Endothelial cell of umbilical vein (primary cell): ENCODE data around the gene ULBP1. TPM values are rescaled to one million over a fixed set of nuclear protein-coding genes. Genes with fewer than 3 reads are reported as not detected.
"Not testable (repeated sequence)": the region's sequence is repeated elsewhere in the genome, so short reads cannot be mapped to it uniquely, and the experiment has no call there.

Experiments
- BruUV-seq: library from RNA; stranded (reverse); fragments of 400-500 nt; replicated peaks from 2 replicates; lab custom pipeline; 2021; lab: Mats Ljungman, UMichigan
- CTCF ChIA-PET: fragments of 300-600, 350-600 bp; sonication (Branson Sonifier 250); formaldehyde crosslinking; loops from one replicate; lab custom pipeline; 2021; ENCODE audit warnings: antibody characterized with exemption, inconsistent platforms; lab: Charles Lee
- POLR2A ChIA-PET: fragments of 300-600, 350-600 bp; sonication (Branson Sonifier 250); formaldehyde crosslinking; loops from one replicate; lab custom pipeline; 2021; ENCODE audit warnings: antibody characterized with exemption, inconsistent platforms; lab: Charles Lee
- DNase-seq: peaks from one replicate; pipeline ENCODE4 v3.0.0-alpha.2; 2011; ENCODE audit warnings: low read depth, low spot score
- FAIRE-seq: peaks from 2 replicates; lab custom pipeline; 2011; peaks lifted over from hg19 to GRCh38; lab: Jason Lieb, UNC
- H2AFZ ChIP-seq: 2 replicates; pipeline ENCODE4 v1.6.0; 2012; ENCODE audit warnings: low read depth, low read length, control low read depth, inconsistent platforms
- H3K27ac ChIP-seq: 2 replicates; pipeline ENCODE4 v1.5.1; 2011; ENCODE audit warnings: low read depth, mild to moderate bottlenecking, control low read depth, low read length, moderate library complexity; ENCODE audit not compliant: insufficient read depth
- H3K27me3 ChIP-seq, 2 experiments: 2 replicates each; pipeline versions ENCODE4 v1.6.0 to v1.6.1; 2011; ENCODE audit warnings: low read length in 2 of 2, mixed read lengths in 1 of 2; ENCODE audit not compliant: control insufficient read depth in 2 of 2, insufficient read depth in 2 of 2
- H3K36me3 ChIP-seq, 2 experiments: 2 replicates in 1 of 2; 3 replicates in 1 of 2; pipeline ENCODE4 v1.5.1; 2011; ENCODE audit warnings: low read length in 2 of 2, mild to moderate bottlenecking in 1 of 2, moderate library complexity in 1 of 2; ENCODE audit not compliant: control insufficient read depth in 2 of 2, insufficient read depth in 2 of 2; ENCODE audit errors: extremely low read depth in 1 of 2
- H3K4me1 ChIP-seq: 3 replicates; pipeline ENCODE4 v1.5.1; 2011; ENCODE audit warnings: mild to moderate bottlenecking, low read length; ENCODE audit not compliant: control insufficient read depth, insufficient read depth; ENCODE audit errors: extremely low read depth
- H3K4me2 ChIP-seq: 2 replicates; pipeline ENCODE4 v1.6.1; 2011; ENCODE audit warnings: low read length, control low read depth, mixed read lengths; ENCODE audit not compliant: insufficient read depth
- H3K4me3 ChIP-seq, 3 experiments: fragments of 200-600 bp in 1 of 3; sonication (generic), shearing (Covaris generic) in 1 of 3; replicated peaks in 1 of 3; 2 replicates each; pipeline ENCODE4 v1.5.1; 2011 to 2016; ENCODE audit warnings: control low read depth in 3 of 3, low read length in 3 of 3, mild to moderate bottlenecking in 2 of 3, inconsistent platforms in 1 of 3, low read depth in 1 of 3, moderate library complexity in 1 of 3; ENCODE audit not compliant: insufficient read depth in 1 of 3
- H3K79me2 ChIP-seq: 2 replicates; pipeline ENCODE4 v1.6.0; 2012; ENCODE audit warnings: low read length, inconsistent platforms; ENCODE audit not compliant: control insufficient read depth, insufficient read depth
- H3K9ac ChIP-seq: replicated peaks from 2 replicates; pipeline ENCODE3; 2011; ENCODE audit warnings: low read length, control low read depth; ENCODE audit not compliant: insufficient read depth; ENCODE audit errors: extremely low read depth
- H3K9me1 ChIP-seq: replicated peaks from 3 replicates; pipeline ENCODE4 v1.6.0; 2011; ENCODE audit warnings: mild to moderate bottlenecking, low read length; ENCODE audit not compliant: control insufficient read depth, insufficient read depth; ENCODE audit errors: extremely low read depth
- H3K9me3 ChIP-seq: replicated peaks from 2 replicates; pipeline ENCODE4 v1.5.1; 2012; ENCODE audit warnings: low read length, inconsistent platforms; ENCODE audit not compliant: control insufficient read depth, insufficient read depth
- H4K20me1 ChIP-seq: replicated peaks from 2 replicates; pipeline ENCODE3; 2011; ENCODE audit warnings: mild to moderate bottlenecking, low read length; ENCODE audit not compliant: control insufficient read depth, insufficient read depth; ENCODE audit errors: extremely low read depth
- CTCF ChIP-seq, 2 donors: IDR thresholded peaks; 1 replicate in 1 of 2; 2 replicates in 1 of 2; pipeline ENCODE4 v1.5.1; 2011; ENCODE audit warnings: low read length in 2 of 2, mild to moderate bottlenecking in 2 of 2, moderate library complexity in 2 of 2, control low read depth in 1 of 2, inconsistent platforms in 1 of 2, low read depth in 1 of 2; ENCODE audit not compliant: insufficient read depth in 1 of 2; ENCODE audit errors: extremely low read depth in 1 of 2
- EZH2 ChIP-seq: IDR thresholded peaks from 2 replicates; pipeline ENCODE4 v1.6.1; 2012; ENCODE audit warnings: borderline replicate concordance, low read depth, mild to moderate bottlenecking, moderate library complexity, low read length, inconsistent platforms; ENCODE audit not compliant: severe bottlenecking
- FOS ChIP-seq: IDR thresholded peaks from 2 replicates; pipeline ENCODE4 v1.6.1; 2011; ENCODE audit warnings: mild to moderate bottlenecking, low read length, moderate library complexity, borderline replicate concordance; ENCODE audit not compliant: insufficient read depth
- GATA2 ChIP-seq: IDR thresholded peaks from 2 replicates; pipeline ENCODE4 v1.7.0; 2011; ENCODE audit warnings: low read depth, mild to moderate bottlenecking, moderate library complexity, mixed read lengths, low read length; ENCODE audit not compliant: insufficient read length, insufficient read depth
- JUN ChIP-seq: IDR thresholded peaks from 2 replicates; pipeline ENCODE4 v1.6.1; 2011; ENCODE audit warnings: borderline replicate concordance, low read depth; ENCODE audit not compliant: insufficient read length, insufficient read depth
- MAX ChIP-seq: IDR thresholded peaks from 2 replicates; pipeline ENCODE4 v1.6.1; 2011; ENCODE audit not compliant: insufficient read depth, insufficient read length
- MYC ChIP-seq: IDR thresholded peaks from one replicate; pipeline ENCODE4 v1.6.1; 2011; ENCODE audit warnings: mild to moderate bottlenecking, low read depth, low read length
- POLR2A ChIP-seq: IDR thresholded peaks from 2 replicates; pipeline ENCODE4 v1.6.1; 2012; ENCODE audit warnings: low read depth, mild to moderate bottlenecking, control low read depth, low read length
- POLR2AphosphoS5 ChIP-seq: IDR thresholded peaks from 2 replicates; pipeline ENCODE4 v1.6.1; 2012; ENCODE audit warnings: low read depth, mild to moderate bottlenecking, control low read depth, low read length, moderate library complexity; ENCODE audit not compliant: insufficient read depth
- dilution Hi-C: fragments of 300-500 bp; cut with MboI; formaldehyde crosslinking; loops from one replicate; pipeline ENCODE4 v1.15.0; 2019; ENCODE audit warnings: low sequenced_read_pairs; ENCODE audit not compliant: extremely low pct_ligation_motif_present
- intact Hi-C: fragments of 100-400 bp; cut with micrococcal nuclease; formaldehyde crosslinking; loops from one replicate; pipeline ENCODE4 v1.10.0; 2022
- polyA plus RNA-seq, 4 experiments: library from polyadenylated mRNA; depleted of rRNA in 3 of 4; stranded (reverse) in 3 of 4; unstranded in 1 of 4; fragments of >200 nt; gene quantifications; 2 replicates each; pipeline versions ENCODE4 v1.2.1 to v1.2.3, GENCODE V29; 2011 to 2012; ENCODE audit warnings: missing spikeins in 1 of 4
- total RNA-seq: library from RNA; stranded (reverse); gene quantifications from 2 replicates; pipeline ENCODE4 v1.2.3, GENCODE V29; 2021

ULBP1 gene
- total and polyA plus RNA-seq, 2 donors (not counting 3 experiments of a cell fraction or from before 2014, with no cell fraction given): 0.33 to 1.4 TPM

GRCh38 chr6:150001295-150002008, 37.7 kb downstream of the ULBP1 start:
- intact Hi-C loops (no loop called here), dilution Hi-C loops (no loop called here)
- no peaks in the 10 kb centered on the region for H4K20me1 ChIP-seq
- no peaks in the 10 kb centered on the region for H3K79me2 ChIP-seq
- FAIRE-seq (peak; percentile 48), DNase-seq (no peak)
- no peaks in the 10 kb centered on the region for H3K36me3 ChIP-seq
- peaks cover 2% of the 10 kb centered on the region for H3K4me1 ChIP-seq
- POLR2A ChIA-PET: no interaction called here
- no TSS peak for BruUV-seq
- no peak overlapping the region for H3K27ac ChIP-seq
- H3K4me2 ChIP-seq: no peak overlapping the region
- no peak for TF ChIP-seq GATA2
- no peak for TF ChIP-seq JUN
- H3K27me3 ChIP-seq: peaks cover 1 to 11% of the 10 kb centered on the region in 2 experiments
- CTCF ChIA-PET: no interaction called here
- no peak overlapping the region for H3K9ac ChIP-seq
- no peaks in the 10 kb centered on the region for H3K9me1 ChIP-seq
- no peak overlapping the region for H3K4me3 ChIP-seq
- H3K9me3 ChIP-seq: no peaks in the 10 kb centered on the region
- no peak overlapping the region for H2AFZ ChIP-seq

- no peak overlapping the region for H3K9ac ChIP-seq
- DNase-seq: no peak
- no peaks in the 10 kb centered on the region for H3K79me2 ChIP-seq
- H3K4me3 ChIP-seq: no peak overlapping the region
- no peak overlapping the region for H3K4me2 ChIP-seq
- ChIA-PET CTCF (no interaction called here), POLR2A (no interaction called here)
- H3K4me1 ChIP-seq: peaks cover 2% of the 10 kb centered on the region
- no peak for TF ChIP-seq POLR2A
- TF ChIP-seq GATA2: no peak
- no peak for TF ChIP-seq MYC
- TF ChIP-seq FOS: no peak
- no peak for TF ChIP-seq EZH2
- TF ChIP-seq POLR2AphosphoS5: no peak
- TF ChIP-seq MAX: no peak
- no peak for TF ChIP-seq CTCF (IDR thresholded peaks at IDR 0.05; ENCODE audit: extremely low read depth in 1 of 2, insufficient read depth in 1 of 2, low read depth in 1 of 2, low read length in 2 of 2)
- TF ChIP-seq JUN: no peak
- H3K9me3 ChIP-seq: no peaks in the 10 kb centered on the region
- peaks cover 0 to 3% of the 10 kb centered on the region in 2 experiments for H3K27me3 ChIP-seq
- dilution Hi-C loops: no loop called here
- H3K9me1 ChIP-seq: no peaks in the 10 kb centered on the region
- no peaks in the 10 kb centered on the region for H4K20me1 ChIP-seq
- H3K36me3 ChIP-seq: no peaks in the 10 kb centered on the region
- no peak overlapping the region for H3K27ac ChIP-seq
- no peak for FAIRE-seq
- no peak overlapping the region for H2AFZ ChIP-seq
- intact Hi-C loops: no loop called here
- no TSS peak for BruUV-seq
Observed at GRCh38 chr6:150002710-150003109, 39.0 kb downstream of the ULBP1 start.

- POLR2A ChIA-PET: not testable (repeated sequence)
Observed at GRCh38 chr6:150003599-150003998, 39.9 kb downstream of the ULBP1 start.

More at GRCh38 chr6:150003599-150003998, 39.9 kb downstream of the ULBP1 start:
- DNase-seq, H3K9me1 ChIP-seq, FAIRE-seq, H3K27ac ChIP-seq, H3K9me3 ChIP-seq, intact Hi-C loops, BruUV-seq, H3K36me3 ChIP-seq, H2AFZ ChIP-seq, CTCF ChIA-PET, H4K20me1 ChIP-seq, H3K4me3 ChIP-seq, H3K27me3 ChIP-seq, H3K79me2 ChIP-seq, H3K4me2 ChIP-seq, dilution Hi-C loops, H3K4me1 ChIP-seq, H3K9ac ChIP-seq: not testable (repeated sequence)
